Sciatic nerve (tissue), 2 donors: Measurements from ENCODE around the gene CAMKK1. TPM values are rescaled to one million over a fixed set of nuclear protein-coding genes. Genes with fewer than 3 reads are reported as not detected.
A peak's percentile ranks its signal among the peaks of the same experiment; 100 is the strongest.

Source experiments
- ATAC-seq: fragments of 200-7000 bp; cut with Tn5 transposase; one replicate; pipeline ENCODE4 v1.9.1; 2020; ENCODE audit warnings: mild to moderate bottlenecking, moderate library complexity
- DNase-seq: peaks from one replicate; pipeline ENCODE4 v3.0.0-alpha.2; 2020; ENCODE audit warnings: low spot score
- intact Hi-C: fragments of 100-400 bp; cut with DNase I; formaldehyde crosslinking; loops from one replicate; pipeline ENCODE4 v1.14.2; 2022
- total RNA-seq: library from RNA; stranded (reverse); fragmentation: NEBNext Ultra II Directional; extraction: Animal tissue kit (Norgen Biotek cat#: 25700); gene quantifications from one replicate; pipeline ENCODE4 v1.2.1, GENCODE V29; 2021
- donor health status: DM: no; HTN: no; CAD: no.
- donor health status: DM: no; HTN: no; CAD: no.

The CAMKK1 gene
- total RNA-seq, 1 donor from 2014 or later = 7.7 TPM

GRCh38 chr17:3903051-3903825, 10.4 kb upstream of the CAMKK1 start:
- ATAC-seq = no peak
- intact Hi-C loops = no loop called here
- no peak for DNase-seq

GRCh38 chr17:3900646-3901045, 7.8 kb upstream of the CAMKK1 start:
- no peak for DNase-seq
- intact Hi-C loops = no loop called here
- no peak for ATAC-seq

GRCh38 chr17:3897731-3898130, 4.9 kb upstream of the CAMKK1 start:
- ATAC-seq (no peak), DNase-seq (no peak)
- intact Hi-C loops = no loop called here

- no peak for DNase-seq
- no peak for ATAC-seq
- intact Hi-C loops = no loop called here
Observed at GRCh38 chr17:3896968-3897235, 4.0 kb upstream of the CAMKK1 start.

GRCh38 chr17:3896108-3896967, 3.5 kb upstream of the CAMKK1 start:
- intact Hi-C loops = no loop called here
- ATAC-seq = no peak
- DNase-seq = no peak

GRCh38 chr17:3895354-3895753, 2.5 kb upstream of the CAMKK1 start:
- intact Hi-C loops = no loop called here
- ATAC-seq (no peak), DNase-seq (no peak)

GRCh38 chr17:3894911-3895343, 2.1 kb upstream of the CAMKK1 start:
- DNase-seq (no peak), ATAC-seq (no peak)
- intact Hi-C loops = no loop called here

GRCh38 chr17:3894188-3894587, 1.3 kb upstream of the CAMKK1 start:
- DNase-seq = no peak
- intact Hi-C loops = no loop called here
- no peak for ATAC-seq

- intact Hi-C loops = no loop called here
- DNase-seq = no peak
- ATAC-seq = no peak
Observed at GRCh38 chr17:3893720-3894116, 865 bp upstream of the CAMKK1 start.

- peak; percentile 84 for DNase-seq
- intact Hi-C loops = no loop called here
- ATAC-seq = peak; percentile 63
Observed at GRCh38 chr17:3892095-3892998, 506 bp downstream of the CAMKK1 start.

- intact Hi-C loops = no loop called here
- DNase-seq (no peak), ATAC-seq (no peak)
Observed at GRCh38 chr17:3891626-3892094, 1.2 kb downstream of the CAMKK1 start.

- ATAC-seq (no peak), DNase-seq (no peak)
- intact Hi-C loops = no loop called here
Observed at GRCh38 chr17:3890878-3891219, 2.0 kb downstream of the CAMKK1 start.

- DNase-seq = peak; percentile 76
- intact Hi-C loops = no loop called here
- peak; percentile 21 for ATAC-seq
Observed at GRCh38 chr17:3890082-3890877, 2.6 kb downstream of the CAMKK1 start.

- intact Hi-C loops = no loop called here
- no peak for DNase-seq
- ATAC-seq = no peak
Observed at GRCh38 chr17:3889325-3890012, 3.4 kb downstream of the CAMKK1 start.

- intact Hi-C loops = no loop called here
- peak; percentile 86 for DNase-seq
- ATAC-seq = peak; percentile 78
Observed at GRCh38 chr17:3888343-3889171, 4.3 kb downstream of the CAMKK1 start.

- ATAC-seq (no peak), DNase-seq (no peak)
- intact Hi-C loops = no loop called here
Observed at GRCh38 chr17:3887804-3888203, 5.0 kb downstream of the CAMKK1 start.

- intact Hi-C loops = no loop called here
- ATAC-seq (no peak), DNase-seq (no peak)
Observed at GRCh38 chr17:3887394-3887793, 5.5 kb downstream of the CAMKK1 start.
